GM10248 (cell line): ENCODE data around the gene SPATA6L.
"Not testable (repeated sequence)": the region's sequence is repeated elsewhere in the genome, so short reads cannot be mapped to it uniquely, and the experiment has no call there.

Experiments
- CTCF ChIA-PET: fragments of 300-600 bp; sonication (Branson Sonifier 250); formaldehyde crosslinking; extraction: SDS; loops from one replicate; lab custom pipeline; 2021; ENCODE audit warnings: antibody characterized with exemption; lab: Yijun Ruan, JAX
- POLR2A ChIA-PET: fragments of 350-650 bp; sonication (Branson Sonifier 250); formaldehyde crosslinking; extraction: SDS; loops from one replicate; lab custom pipeline; 2020; ENCODE audit warnings: antibody characterized with exemption; lab: Yijun Ruan, JAX
- DNase-seq: peaks from one replicate; pipeline ENCODE4 v3.0.0; 2012; ENCODE audit errors: extremely low spot score
- CTCF ChIP-seq: IDR thresholded peaks from 2 replicates; pipeline ENCODE4 v1.5.1; 2012; ENCODE audit warnings: mild to moderate bottlenecking, low read depth; ENCODE audit errors: extremely low read depth, missing control alignments, control extremely low read depth

The SPATA6L gene

GRCh38 chr9:4662989-4663792 lies 3.1 kb downstream of the SPATA6L start:
- DNase-seq: no peak
- ChIA-PET CTCF (interaction anchor here (0.9 to 2.4 kb wide), 6 partner anchors 15 to 174 kb away, joined by 3 to 7 read pairs (median 4); partner anchors contain the start of gene CDC37L1), POLR2A (no interaction called here)
- no peak for TF ChIP-seq CTCF

GRCh38 chr9:4662108-4662988 lies 3.9 kb downstream of the SPATA6L start, which contains the start of gene PLPP6:
PLPP6 (plus strand) TSS chr9:4662294; CDS start chr9:4662376, 82 bp downstream.
- POLR2A ChIA-PET: interaction anchor here (1.2 kb wide), 1 partner anchor 17 kb away, joined by 3 read pairs; the partner anchor contains the start of gene CDC37L1
- peak; percentile 82 for DNase-seq

GRCh38 chr9:4661611-4662010 lies 4.7 kb downstream of the SPATA6L start:
- DNase-seq: no peak
- no peak for TF ChIP-seq CTCF
- ChIA-PET POLR2A (interaction anchor here (1.2 kb wide), 1 partner anchor 18 kb away, joined by 3 read pairs; the partner anchor contains the start of gene CDC37L1), CTCF (interaction anchor here (0.7 to 2.3 kb wide), 4 partner anchors 9 to 84 kb away, joined by 3 to 7 read pairs (median 4); partner anchors contain the start of gene CDC37L1)

More at GRCh38 chr9:4662108-4662988, 3.9 kb downstream of the SPATA6L start, which contains the start of gene PLPP6:
- peak; percentile 67 for TF ChIP-seq CTCF
- CTCF ChIA-PET: interaction anchor here (0.7 to 2.3 kb wide), 7 partner anchors 10 to 173 kb away, joined by 3 to 7 read pairs (median 4); partner anchors contain the start of gene CDC37L1

- ChIA-PET POLR2A (interaction anchor here (1.2 kb wide), 1 partner anchor 18 kb away, joined by 3 read pairs; the partner anchor contains the start of gene CDC37L1), CTCF (interaction anchor here (0.7 to 2.3 kb wide), 3 partner anchors 18 to 84 kb away, joined by 3 to 7 read pairs (median 5); partner anchors contain the start of gene CDC37L1)
- no peak for DNase-seq
- no peak for TF ChIP-seq CTCF
Observed at GRCh38 chr9:4661165-4661564, 5.1 kb downstream of the SPATA6L start.

GRCh38 chr9:4660665-4661064 lies 5.6 kb downstream of the SPATA6L start:
- CTCF ChIA-PET: interaction anchor here (2.3 kb wide), 1 partner anchor 57 kb away, joined by 7 read pairs; no protein-coding TSS in a partner anchor
- POLR2A ChIA-PET, DNase-seq: not testable (repeated sequence)

GRCh38 chr9:4657426-4658159 lies 8.7 kb downstream of the SPATA6L start:
- DNase-seq: no peak
- TF ChIP-seq CTCF: no peak
- ChIA-PET CTCF (interaction anchor here (1.0 to 2.5 kb wide), 2 partner anchors 8 to 14 kb away, joined by 3 to 10 read pairs; no protein-coding TSS in a partner anchor), POLR2A (no interaction called here)
